Measurements from ENCODE around the gene CRAMP1. TPM values are rescaled to one million over a fixed set of nuclear protein-coding genes. Genes with fewer than 3 reads are reported as not detected.
"Not testable (repeated sequence)": the region's sequence is repeated elsewhere in the genome, so short reads cannot be mapped to it uniquely, and the experiment has no call there.

Gene CRAMP1
- total RNA-seq, 1 experiment from 2014 or later = 7.6 TPM

GRCh38 chr16:1584926-1585484 is 27.2 kb upstream of the CRAMP1 start:
- no peaks in the 10 kb centered on the region for H3K27me3 ChIP-seq (ENCODE audit: low read length)
- no peaks in the 10 kb centered on the region for H4K20me1 ChIP-seq (ENCODE audit: insufficient read depth, low read depth, low read length)
- H3K4me2 ChIP-seq (ENCODE audit: low read depth, low read length, poor library complexity, severe bottlenecking) = no peak overlapping the region
- H2AFZ ChIP-seq (ENCODE audit: low read length) = no peak overlapping the region
- no peaks in the 10 kb centered on the region for H3K4me1 ChIP-seq (ENCODE audit: low read length)
- peaks cover 3% of the 10 kb centered on the region; the same call in 1 of the 2 replicates for H3K36me3 ChIP-seq (ENCODE audit: insufficient read depth, low read length)
- H3K9me2 ChIP-seq (replicated peaks; ENCODE audit: insufficient read depth, low read length) = no peaks in the 10 kb centered on the region
- no peaks in the 10 kb centered on the region for H3K9me3 ChIP-seq (ENCODE audit: low read length)
- H3K79me2 ChIP-seq (ENCODE audit: low read length) = no peaks in the 10 kb centered on the region
- H3K9ac ChIP-seq (ENCODE audit: low read length) = no peak overlapping the region
- no peak overlapping the region for H3K4me3 ChIP-seq (ENCODE audit: low read length)
- H3K27ac ChIP-seq (ENCODE audit: low read length) = no peak overlapping the region
- DNase-seq = no peak

GRCh38 chr16:1590366-1590765 is 21.8 kb upstream of the CRAMP1 start:
- no peak overlapping the region for H3K4me3 ChIP-seq (ENCODE audit: low read length)
- no peak for DNase-seq
- no peaks in the 10 kb centered on the region for H3K36me3 ChIP-seq (ENCODE audit: insufficient read depth, low read length)
- H3K27ac ChIP-seq (ENCODE audit: low read length) = no peak overlapping the region
- H3K9ac ChIP-seq (ENCODE audit: low read length) = no peak overlapping the region
- H3K9me2 ChIP-seq (replicated peaks; ENCODE audit: insufficient read depth, low read length) = no peaks in the 10 kb centered on the region
- H3K4me1 ChIP-seq (ENCODE audit: low read length) = no peaks in the 10 kb centered on the region
- H4K20me1 ChIP-seq (ENCODE audit: insufficient read depth, low read depth, low read length) = no peaks in the 10 kb centered on the region
- H3K27me3 ChIP-seq (ENCODE audit: low read length) = no peaks in the 10 kb centered on the region
- no peak overlapping the region for H3K4me2 ChIP-seq (ENCODE audit: low read depth, low read length, poor library complexity, severe bottlenecking)
- no peaks in the 10 kb centered on the region for H3K79me2 ChIP-seq (ENCODE audit: low read length)
- no peaks in the 10 kb centered on the region for H3K9me3 ChIP-seq (ENCODE audit: low read length)
- H2AFZ ChIP-seq (ENCODE audit: low read length) = no peak overlapping the region

DNA sequence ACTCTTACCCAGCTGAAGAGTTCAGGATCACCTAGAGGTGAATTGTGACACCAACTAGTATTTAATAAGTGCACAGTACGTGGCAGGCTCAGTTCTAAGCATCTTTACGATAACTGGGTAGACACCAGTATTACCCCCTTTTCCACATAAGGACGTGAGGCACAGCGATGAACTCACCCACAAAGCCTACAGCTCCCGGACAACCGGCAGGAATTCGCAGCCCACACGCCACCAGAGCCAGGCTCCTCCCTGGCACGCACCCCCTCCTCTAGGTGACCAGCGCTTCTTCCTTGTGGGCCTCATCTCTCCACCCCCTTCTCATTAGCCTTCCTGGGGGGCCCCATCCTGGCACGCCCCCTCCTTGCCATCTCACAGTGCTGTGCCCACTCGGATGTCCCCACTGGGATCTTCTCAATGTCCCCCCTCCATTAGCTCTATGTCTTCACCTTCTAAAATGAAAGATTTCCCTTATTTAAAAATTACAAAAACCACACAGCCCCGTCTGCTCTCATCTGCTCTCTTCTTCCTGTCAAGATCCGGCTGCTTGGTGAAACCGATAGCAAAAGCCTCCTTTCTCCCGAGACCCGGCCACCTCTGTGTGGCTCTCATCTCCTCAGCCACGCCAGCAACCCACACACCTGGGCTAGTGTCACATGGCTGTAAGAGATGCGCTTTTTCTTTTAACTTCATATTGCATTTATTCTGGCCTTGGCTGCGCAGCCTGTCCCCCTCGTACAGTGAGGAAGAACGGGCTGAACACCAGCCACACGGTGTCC is 21.0 kb upstream of the CRAMP1 start:
- no peaks in the 10 kb centered on the region for H3K27me3 ChIP-seq (ENCODE audit: low read length)
- no peak overlapping the region for H2AFZ ChIP-seq (ENCODE audit: low read length)
- no peak overlapping the region for H3K27ac ChIP-seq (ENCODE audit: low read length)
- no peaks in the 10 kb centered on the region for H3K79me2 ChIP-seq (ENCODE audit: low read length)
- no peaks in the 10 kb centered on the region for H3K36me3 ChIP-seq (ENCODE audit: insufficient read depth, low read length)
- DNase-seq = no peak
- H3K9me3 ChIP-seq (ENCODE audit: low read length) = no peaks in the 10 kb centered on the region
- no peaks in the 10 kb centered on the region for H4K20me1 ChIP-seq (ENCODE audit: insufficient read depth, low read depth, low read length)
- no peaks in the 10 kb centered on the region for H3K9me2 ChIP-seq (replicated peaks; ENCODE audit: insufficient read depth, low read length)
- H3K9ac ChIP-seq (ENCODE audit: low read length) = no peak overlapping the region
- no peak overlapping the region for H3K4me2 ChIP-seq (ENCODE audit: low read depth, low read length, poor library complexity, severe bottlenecking)
- no peak overlapping the region for H3K4me3 ChIP-seq (ENCODE audit: low read length)
- no peaks in the 10 kb centered on the region for H3K4me1 ChIP-seq (ENCODE audit: low read length)

- H3K4me3 ChIP-seq (ENCODE audit: low read length) = no peak overlapping the region
Measured at GRCh38 chr16:1592446-1592845, 19.7 kb upstream of the CRAMP1 start.

DNA sequence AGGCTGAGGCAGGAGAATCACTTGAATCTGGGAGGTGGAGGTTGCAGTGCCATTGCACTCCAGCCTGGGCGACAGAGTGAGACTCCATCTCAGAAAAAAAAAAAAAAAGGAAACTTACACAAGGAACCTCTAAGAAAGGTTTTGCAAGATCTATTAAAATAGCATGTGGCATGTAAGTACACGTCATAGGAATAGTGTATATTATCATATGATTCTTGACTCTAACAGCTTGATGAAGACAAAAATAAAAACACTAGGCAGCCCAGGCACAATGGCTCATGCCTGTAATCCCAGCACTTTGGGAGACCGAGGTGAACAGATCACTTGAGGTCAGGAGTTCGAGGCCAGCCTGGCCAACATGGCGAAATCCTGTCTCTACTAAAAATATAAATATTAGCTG is 16.6 kb upstream of the CRAMP1 start:
- not testable (repeated sequence) for H3K4me2 ChIP-seq (ENCODE audit: low read depth, low read length, poor library complexity, severe bottlenecking); H4K20me1 ChIP-seq (ENCODE audit: insufficient read depth, low read depth, low read length); H3K9me2 ChIP-seq (replicated peaks; ENCODE audit: insufficient read depth, low read length); H3K9ac ChIP-seq (ENCODE audit: low read length); H3K79me2 ChIP-seq (ENCODE audit: low read length); H3K4me1 ChIP-seq (ENCODE audit: low read length); H3K36me3 ChIP-seq (ENCODE audit: insufficient read depth, low read length); H3K9me3 ChIP-seq (ENCODE audit: low read length); H3K27me3 ChIP-seq (ENCODE audit: low read length); H2AFZ ChIP-seq (ENCODE audit: low read length); H3K27ac ChIP-seq (ENCODE audit: low read length); H3K4me3 ChIP-seq (ENCODE audit: low read length); DNase-seq

More at GRCh38 chr16:1592446-1592845, 19.7 kb upstream of the CRAMP1 start:
- no peaks in the 10 kb centered on the region for H3K79me2 ChIP-seq (ENCODE audit: low read length)
- H2AFZ ChIP-seq (ENCODE audit: low read length) = no peak overlapping the region
- no peak for DNase-seq
- H3K9me3 ChIP-seq (ENCODE audit: low read length) = no peaks in the 10 kb centered on the region
- no peaks in the 10 kb centered on the region for H3K9me2 ChIP-seq (replicated peaks; ENCODE audit: insufficient read depth, low read length)
- H3K9ac ChIP-seq (ENCODE audit: low read length) = no peak overlapping the region
- H3K36me3 ChIP-seq (ENCODE audit: insufficient read depth, low read length) = no peaks in the 10 kb centered on the region
- no peaks in the 10 kb centered on the region for H4K20me1 ChIP-seq (ENCODE audit: insufficient read depth, low read depth, low read length)
- no peaks in the 10 kb centered on the region for H3K27me3 ChIP-seq (ENCODE audit: low read length)
- no peak overlapping the region for H3K4me2 ChIP-seq (ENCODE audit: low read depth, low read length, poor library complexity, severe bottlenecking)
- no peaks in the 10 kb centered on the region for H3K4me1 ChIP-seq (ENCODE audit: low read length)
- no peak overlapping the region for H3K27ac ChIP-seq (ENCODE audit: low read length)

DNA sequence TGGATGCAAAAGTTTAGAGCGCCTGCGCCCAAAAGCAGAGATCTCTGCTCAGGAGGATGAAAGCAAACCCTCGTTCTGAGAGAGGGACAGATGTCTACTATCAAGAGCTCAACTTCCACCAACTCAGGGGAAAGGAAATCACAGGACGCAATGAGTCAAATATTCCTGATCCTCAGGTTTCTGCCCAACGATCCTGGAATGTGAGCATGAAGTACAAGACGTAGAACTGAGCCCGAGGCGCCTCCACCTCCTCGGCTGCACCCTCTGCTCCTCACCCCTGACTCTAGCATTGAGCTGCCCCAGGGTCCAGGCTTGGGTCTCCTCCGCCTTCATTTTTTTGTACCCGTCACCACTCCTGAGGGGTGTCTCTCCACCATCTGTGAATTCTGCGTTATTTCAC is 15.6 kb upstream of the CRAMP1 start:
- H3K27me3 ChIP-seq (ENCODE audit: low read length) = no peaks in the 10 kb centered on the region
- H3K27ac ChIP-seq (ENCODE audit: low read length) = no peak overlapping the region
- no peaks in the 10 kb centered on the region for H4K20me1 ChIP-seq (ENCODE audit: insufficient read depth, low read depth, low read length)
- H3K36me3 ChIP-seq (ENCODE audit: insufficient read depth, low read length) = no peaks in the 10 kb centered on the region
- no peaks in the 10 kb centered on the region for H3K79me2 ChIP-seq (ENCODE audit: low read length)
- no peak overlapping the region for H3K9ac ChIP-seq (ENCODE audit: low read length)
- H3K9me2 ChIP-seq (replicated peaks; ENCODE audit: insufficient read depth, low read length) = no peaks in the 10 kb centered on the region
- DNase-seq = no peak
- H2AFZ ChIP-seq (ENCODE audit: low read length) = no peak overlapping the region
- no peaks in the 10 kb centered on the region for H3K4me1 ChIP-seq (ENCODE audit: low read length)
- H3K4me3 ChIP-seq (ENCODE audit: low read length) = no peak overlapping the region
- no peaks in the 10 kb centered on the region for H3K9me3 ChIP-seq (ENCODE audit: low read length)
- H3K4me2 ChIP-seq (ENCODE audit: low read depth, low read length, poor library complexity, severe bottlenecking) = no peak overlapping the region

- Histone ChIP-seq H3K9me3 (ENCODE audit: low read length) (no peaks in the 10 kb centered on the region), H2AFZ (ENCODE audit: low read length) (no peak overlapping the region), H3K27ac (ENCODE audit: low read length) (no peak overlapping the region), H3K36me3 (ENCODE audit: insufficient read depth, low read length) (no peaks in the 10 kb centered on the region), H3K9me2 (replicated peaks; ENCODE audit: insufficient read depth, low read length) (no peaks in the 10 kb centered on the region), H3K27me3 (ENCODE audit: low read length) (no peaks in the 10 kb centered on the region), H3K79me2 (ENCODE audit: low read length) (no peaks in the 10 kb centered on the region), H3K9ac (ENCODE audit: low read length) (no peak overlapping the region), H4K20me1 (ENCODE audit: insufficient read depth, low read depth, low read length) (no peaks in the 10 kb centered on the region), H3K4me1 (ENCODE audit: low read length) (no peaks in the 10 kb centered on the region), H3K4me3 (ENCODE audit: low read length) (no peak overlapping the region), H3K4me2 (ENCODE audit: low read depth, low read length, poor library complexity, severe bottlenecking) (no peak overlapping the region)
- DNase-seq = no peak
Measured at GRCh38 chr16:1597154-1597553, 15.0 kb upstream of the CRAMP1 start.

DNA sequence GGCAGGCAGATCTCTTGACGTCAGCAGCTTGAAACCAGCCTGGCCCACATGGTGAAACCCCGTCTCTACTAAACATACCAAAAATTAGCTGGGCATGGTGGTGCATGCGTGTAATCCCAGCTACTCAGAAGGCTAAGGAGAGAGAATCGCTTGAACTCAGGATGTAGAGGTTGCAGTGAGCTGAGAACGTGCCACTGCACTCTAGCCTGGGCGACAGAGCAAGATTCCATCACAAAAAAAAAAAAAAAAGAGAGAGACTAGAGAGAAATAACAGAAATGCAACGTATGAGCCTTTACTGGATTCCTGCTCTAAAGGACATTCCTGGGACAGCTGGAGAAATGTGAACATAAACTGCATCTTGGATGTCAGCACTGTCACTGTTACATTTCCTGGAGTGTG is 11.1 kb upstream of the CRAMP1 start:
- H3K4me3 ChIP-seq (ENCODE audit: low read length) = no peak overlapping the region
- no peaks in the 10 kb centered on the region for H3K79me2 ChIP-seq (ENCODE audit: low read length)
- no peak overlapping the region for H3K27ac ChIP-seq (ENCODE audit: low read length)
- H4K20me1 ChIP-seq (ENCODE audit: insufficient read depth, low read depth, low read length) = no peaks in the 10 kb centered on the region
- no peaks in the 10 kb centered on the region for H3K9me2 ChIP-seq (replicated peaks; ENCODE audit: insufficient read depth, low read length)
- no peak for DNase-seq
- H3K36me3 ChIP-seq (ENCODE audit: insufficient read depth, low read length) = no peaks in the 10 kb centered on the region
- no peaks in the 10 kb centered on the region for H3K9me3 ChIP-seq (ENCODE audit: low read length)
- no peak overlapping the region for H2AFZ ChIP-seq (ENCODE audit: low read length)
- H3K9ac ChIP-seq (ENCODE audit: low read length) = no peak overlapping the region
- no peaks in the 10 kb centered on the region for H3K4me1 ChIP-seq (ENCODE audit: low read length)
- H3K27me3 ChIP-seq (ENCODE audit: low read length) = no peaks in the 10 kb centered on the region
- no peak overlapping the region for H3K4me2 ChIP-seq (ENCODE audit: low read depth, low read length, poor library complexity, severe bottlenecking)
